Ovary (tissue), 9 donors: ENCODE data around the gene TMEM198. TPM values are rescaled to one million over a fixed set of nuclear protein-coding genes. Genes with fewer than 3 reads are reported as not detected.

Source experiments
- DNase-seq, 5 donors: peaks; one replicate each; pipeline ENCODE4 v3.0.0-alpha.2; 2019 to 2020
- H3K27ac ChIP-seq, 2 donors: fragments of 200-600 bp; one replicate each; pipeline versions ENCODE4 v1.5.1 to v1.8.0; 2019 to 2022
- H3K27me3 ChIP-seq: fragments of 200-600 bp; one replicate; pipeline ENCODE4 v1.8.0; 2022
- H3K36me3 ChIP-seq: fragments of 200-600 bp; sonication (generic); one replicate; pipeline ENCODE4 v1.5.1; 2019
- H3K4me1 ChIP-seq: one replicate; pipeline ENCODE4 v1.8.1; 2013; ENCODE audit warnings: mild to moderate bottlenecking, moderate library complexity; ENCODE audit not compliant: insufficient read depth
- H3K4me3 ChIP-seq: fragments of 200-600 bp; sonication (generic); one replicate; pipeline ENCODE4 v1.5.1; 2017
- H3K9me3 ChIP-seq, 2 donors: fragments of 200-600 bp in 1 of 2; sonication (generic) in 1 of 2; one replicate each; pipeline versions ENCODE4 v1.5.1 to v1.8.1; 2013 to 2019; ENCODE audit warnings: mild to moderate bottlenecking in 1 of 2, moderate library complexity in 1 of 2
- CTCF ChIP-seq, 3 donors: fragments of 450-650 bp in 2 of 3; fragments of 200-600 bp in 1 of 3; IDR thresholded peaks; one replicate each; pipeline versions ENCODE4 v1.5.1 to v1.8.0; 2016 to 2022; ENCODE audit warnings: antibody characterized with exemption in 3 of 3, mild to moderate bottlenecking in 1 of 3
- EP300 ChIP-seq: sonication (generic); formaldehyde crosslinking; IDR thresholded peaks from one replicate; pipeline ENCODE4 v1.6.1; 2017; ENCODE audit warnings: antibody characterized with exemption
- POLR2A ChIP-seq: fragments of 450-650 bp; IDR thresholded peaks from one replicate; pipeline ENCODE4 v1.6.1; 2017; ENCODE audit warnings: antibody characterized with exemption, mild to moderate bottlenecking, moderate library complexity
- WGBS, 3 donors: extraction: QIAGEN DNeasy Blood & Tissue Kit in 1 of 3; methylation state at CpG; one replicate each; pipeline versions ENCODE4 v1.1.5 to v1.1.7; 2013 to 2017; 5-methylcytosine and 5-hydroxymethylcytosine counted together
- intact Hi-C, 4 donors: fragments of 100-400 bp; cut with DNase I; formaldehyde crosslinking; loops; one replicate each; pipeline versions ENCODE4 v1.11.0 to v1.15.1; 2022 to 2023
- polyA plus RNA-seq, 2 donors: library from polyadenylated mRNA; stranded (reverse); fragments of 200-250 nt in 1 of 2; fragments of 350-450 nt in 1 of 2; fragmentation: Illumina TruSeq in 1 of 2; extraction: RNeasy Lipid Tissue Mini Kit (QIAGEN cat#74804) in 1 of 2; gene quantifications; one replicate each; pipeline ENCODE4 v1.2.3, GENCODE V29; 2013 to 2014
- total RNA-seq, 7 donors: library from RNA; depleted of rRNA in 2 of 7; stranded (reverse); fragments of >200 nt in 2 of 7; fragmentation: NEBNext Ultra II Directional in 3 of 7; extraction: Animal tissue kit (Norgen Biotek cat#: 25700) in 3 of 7; gene quantifications; one replicate each; pipeline versions ENCODE4 v1.1.0 to v1.2.4, GENCODE V29; 2016 to 2023
- donor health status: DM: no; HTN: no; CAD: no; lungs with moderate emphysema.
- donor health status: DM: no; HTN: no; CAD: no.
- donor health status: Bipolar disorder and iron deficiency.
- donor health status: DM: yes; HTN: yes; CAD: no.
- donor health status: DM: no; HTN: no; CAD: no.
- donor health status: DM: yes; HTN: yes; CAD: no.

TMEM198 gene
- total and polyA plus RNA-seq, 9 donors = 0.62 to 22.7 (median 10.4) TPM

- H3K27ac ChIP-seq = no peak overlapping the region
- no peak overlapping the region for H3K4me3 ChIP-seq
- no peak for TF ChIP-seq EP300
- no peak for DNase-seq
- no peaks in the 10 kb centered on the region for H3K27me3 ChIP-seq
- intact Hi-C loops = loop anchor here in 2 of 4 donors (10.0 kb wide), 2 partner anchors 62 to 372 kb away; partner anchors contain the start of gene NHEJ1 (in 1 of the 2)
- H3K36me3 ChIP-seq = no peaks in the 10 kb centered on the region
- 82 to 88% (median 85%) methylated on average over 16 of the region's 16 CpGs for WGBS, 3 donors
- H3K4me1 ChIP-seq = peaks cover 2% of the 10 kb centered on the region
- no peaks in the 10 kb centered on the region for H3K9me3 ChIP-seq
Observed at GRCh38 chr2:219536425-219536824, 7.4 kb upstream of the TMEM198 start.

- Histone ChIP-seq H3K9me3 (no peaks in the 10 kb centered on the region), H3K4me3 (no peak overlapping the region), H3K36me3 (no peaks in the 10 kb centered on the region), H3K4me1 (peaks cover 6% of the 10 kb centered on the region), H3K27me3 (no peaks in the 10 kb centered on the region), H3K27ac (peak overlapping the region in 1 of 2 donors; percentile 48)
- TF ChIP-seq CTCF (IDR thresholded peaks at IDR 0.05) = no peak
- TF ChIP-seq POLR2A = no peak
- TF ChIP-seq EP300 = no peak
- whole genome bisulfite sequencing, 3 donors = 47 to 73% (median 58%) methylated on average over 9 of the region's 9 CpGs
- intact Hi-C loops = loop anchor here in 2 of 4 donors (10.0 kb wide), 2 partner anchors 62 to 372 kb away; partner anchors contain the start of gene NHEJ1 (in 1 of the 2)
- DNase-seq = no peak
Observed at GRCh38 chr2:219536967-219537366, 6.9 kb upstream of the TMEM198 start.

GRCh38 chr2:219537657-219538488 is 6.0 kb upstream of the TMEM198 start:
- intact Hi-C loops = loop anchor here in 2 of 4 donors (10.0 kb wide), 2 partner anchors 63 to 373 kb away; partner anchors contain the start of gene NHEJ1 (in 1 of the 2)
- Histone ChIP-seq H3K27ac (peak overlapping the region; percentile 38 to 48), H3K4me1 (peaks cover 7% of the 10 kb centered on the region), H3K36me3 (no peaks in the 10 kb centered on the region), H3K4me3 (no peak overlapping the region), H3K27me3 (no peaks in the 10 kb centered on the region), H3K9me3 (no peaks in the 10 kb centered on the region)
- DNase-seq = peak in 1 of 5 donors; percentile 63
- TF ChIP-seq EP300 (no peak), CTCF (IDR thresholded peaks at IDR 0.05) (no peak), POLR2A (no peak)
- 48 to 50% (median 50%) methylated on average over 14 to 15 of the region's 15 CpGs for WGBS, 3 donors

- Histone ChIP-seq H3K27me3 (no peaks in the 10 kb centered on the region), H3K27ac (peak overlapping the region; percentile 38 to 48), H3K9me3 (no peaks in the 10 kb centered on the region), H3K36me3 (no peaks in the 10 kb centered on the region), H3K4me1 (peaks cover 7% of the 10 kb centered on the region), H3K4me3 (no peak overlapping the region)
- intact Hi-C loops = loop anchor here in 2 of 4 donors (10.0 kb wide), 2 partner anchors 64 to 374 kb away; partner anchors contain the start of gene NHEJ1 (in 1 of the 2)
- DNase-seq = peak in 4 of 5 donors; percentile 50 to 76 (median 71)
- WGBS, 3 donors = 31 to 50% (median 35%) methylated on average over 6 of the region's 6 CpGs
- TF ChIP-seq EP300 = no peak
- TF ChIP-seq POLR2A = no peak
- no peak for TF ChIP-seq CTCF (IDR thresholded peaks at IDR 0.05)
Observed at GRCh38 chr2:219538504-219538951, 5.3 kb upstream of the TMEM198 start.
